LNCAP (cell line): Measurements from ENCODE around the gene SRPK3.

ENCODE experiments used
- CTCF ChIP-seq: fragments of 450-650 bp; IDR thresholded peaks from 2 replicates; pipeline ENCODE4 v1.5.1; 2017; ENCODE audit warnings: mild to moderate bottlenecking

Gene SRPK3

GRCh38 chrX:153824348-153824747 lies 43.5 kb downstream of the SRPK3 start:
- no peak for TF ChIP-seq CTCF

DNA sequence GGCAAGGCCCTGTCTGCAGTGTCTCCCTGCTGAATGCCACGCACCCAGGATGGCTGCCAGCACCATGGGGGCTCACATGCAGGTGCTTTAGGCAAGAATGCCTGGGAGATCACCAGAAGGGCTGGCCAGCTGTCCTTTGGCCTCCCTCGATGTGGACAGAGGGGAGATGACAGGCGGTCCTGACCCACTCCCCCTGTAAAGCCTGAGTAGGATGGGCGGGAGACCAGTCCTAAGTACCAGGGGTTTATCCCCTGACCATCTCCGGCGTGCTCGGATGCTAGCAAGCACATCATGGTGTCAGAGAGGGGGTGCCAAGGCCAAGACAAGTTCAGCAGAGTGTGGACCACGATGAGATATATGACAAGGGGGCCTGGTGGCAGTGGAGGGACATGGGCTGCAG lies 44.2 kb downstream of the SRPK3 start:
- no peak for TF ChIP-seq CTCF

- no peak for TF ChIP-seq CTCF
These were observed 46.2 kb downstream of the SRPK3 start for GRCh38 chrX:153827016-153827415.

- no peak for TF ChIP-seq CTCF
These were observed 47.1 kb downstream of the SRPK3 start for GRCh38 chrX:153827903-153828302.

GRCh38 chrX:153828308-153828707 lies 47.5 kb downstream of the SRPK3 start:
- no peak for TF ChIP-seq CTCF

DNA sequence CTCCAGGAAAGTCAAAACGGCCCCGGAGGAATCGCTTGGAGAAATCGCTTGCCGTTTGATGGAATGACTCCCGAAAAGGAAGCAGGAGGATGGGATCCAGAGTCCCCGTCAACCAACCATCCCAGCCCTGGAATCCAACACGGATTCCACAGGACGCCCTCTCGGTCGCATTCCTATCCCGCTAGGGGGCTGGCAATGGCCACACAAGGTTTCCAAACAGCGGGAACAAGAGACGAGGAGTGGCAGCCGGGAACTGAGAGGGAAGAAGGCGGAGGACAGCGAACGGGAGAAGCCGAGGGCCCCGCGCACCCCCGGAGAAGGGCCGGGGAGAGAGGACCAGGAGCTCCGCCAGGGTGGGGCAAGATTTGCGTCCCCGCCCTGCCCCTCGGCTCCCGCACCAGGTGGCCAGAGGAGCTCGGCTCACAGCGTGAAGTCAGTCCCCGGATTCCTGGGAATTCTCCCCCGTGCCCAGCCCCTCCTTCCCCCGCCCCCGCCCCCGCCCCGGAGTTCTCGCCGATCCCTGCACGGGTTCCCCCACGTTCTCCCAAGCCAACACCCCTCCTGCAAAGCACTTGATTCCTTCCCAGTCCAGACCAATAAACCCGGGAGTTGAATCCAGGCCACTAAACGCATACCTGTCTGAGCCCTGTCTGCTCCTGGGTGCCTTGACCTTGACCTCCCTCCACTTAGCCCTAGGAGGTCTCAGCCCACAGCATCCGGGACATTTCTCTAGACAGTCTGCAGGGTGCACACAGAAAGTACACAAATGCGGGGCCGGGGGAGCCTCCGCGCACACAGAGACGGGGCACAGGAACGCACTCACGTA lies 48.1 kb downstream of the SRPK3 start:
- TF ChIP-seq CTCF, result no peak

DNA sequence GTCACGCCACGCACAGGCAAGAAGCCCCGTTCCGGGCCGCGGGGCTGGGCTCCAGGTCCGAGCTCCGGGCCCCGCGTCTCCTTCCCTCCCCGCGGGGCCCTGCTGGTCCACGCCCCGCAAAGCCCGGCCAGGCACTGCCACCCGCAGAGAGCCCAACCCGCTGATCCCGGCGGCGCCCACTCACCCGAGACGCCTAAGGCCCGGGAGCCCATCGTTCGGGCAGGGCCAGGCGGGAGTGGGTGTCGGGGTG lies 48.6 kb downstream of the SRPK3 start:
- TF ChIP-seq CTCF, result no peak
